H1 (cell line): Measurements from ENCODE around the gene UBE2E3. TPM values are rescaled to one million over a fixed set of nuclear protein-coding genes. Genes with fewer than 3 reads are reported as not detected.

Source experiments
- CBX8 ChIP-seq: fragments of 300-800, 300-1000 bp; sonication (generic); IDR thresholded peaks from 2 replicates; pipeline ENCODE4 v1.7.1; 2016; ENCODE audit warnings: low read depth, low read length, borderline replicate concordance
- EZH2 ChIP-seq: fragments of 200-600 bp; sonication (generic); IDR thresholded peaks from 2 replicates; pipeline ENCODE4 v1.7.1; 2012; ENCODE audit warnings: low read depth, mild to moderate bottlenecking, moderate library complexity, low read length, inconsistent platforms; ENCODE audit not compliant: severe bottlenecking
- GTF2F1 ChIP-seq: IDR thresholded peaks from 2 replicates; pipeline ENCODE4 v1.6.1; 2012; ENCODE audit warnings: low read depth, low read length, improper control_type of control experiment, borderline replicate concordance
- HDAC2 ChIP-seq, 2 experiments: fragments of 300-600 bp in 1 of 2; sonication (generic) in 1 of 2; IDR thresholded peaks; 2 replicates each; pipeline ENCODE4 v1.6.1; 2011 to 2012; ENCODE audit warnings: low read depth in 2 of 2, low read length in 2 of 2, mild to moderate bottlenecking in 2 of 2, moderate library complexity in 2 of 2, borderline replicate concordance in 1 of 2, inconsistent platforms in 1 of 2
- NANOG ChIP-seq: IDR thresholded peaks from 2 replicates; pipeline ENCODE4 v1.6.1; 2011; ENCODE audit warnings: low read length, low read depth, mild to moderate bottlenecking, inconsistent platforms; ENCODE audit not compliant: insufficient read depth, poor library complexity, severe bottlenecking
- SAP30 ChIP-seq: fragments of 300-600 bp; sonication (generic); IDR thresholded peaks from 2 replicates; pipeline ENCODE4 v1.7.1; 2012; ENCODE audit warnings: low read length, moderate library complexity, mild to moderate bottlenecking, inconsistent platforms; ENCODE audit not compliant: insufficient read depth, insufficient replicate concordance
- SIN3A ChIP-seq, 2 experiments: IDR thresholded peaks in 1 of 2; conservative IDR thresholded peaks in 1 of 2; 2 replicates each; pipeline ENCODE4 v1.6.1; 2011 to 2012; ENCODE audit warnings: low read length in 2 of 2, improper control_type of control experiment in 1 of 2, low read depth in 1 of 2, mild to moderate bottlenecking in 1 of 2
- SIX5 ChIP-seq: IDR thresholded peaks from 2 replicates; pipeline ENCODE4 v1.6.1; 2011; ENCODE audit warnings: mild to moderate bottlenecking, low read depth, low read length
- SP4 ChIP-seq: IDR thresholded peaks from 2 replicates; pipeline ENCODE4 v1.6.1; 2012; ENCODE audit warnings: low read length, inconsistent platforms
- polyA plus RNA-seq, 7 experiments: library from polyadenylated mRNA; depleted of rRNA in 3 of 7; stranded (reverse) in 5 of 7; unstranded in 2 of 7; fragments of >200 nt in 5 of 7; fragments of 200-250 nt in 2 of 7; gene quantifications; 1 replicate in 5 of 7; 2 replicates in 1 of 7; 4 replicates in 1 of 7; pipeline versions ENCODE4 v1.2.1 to v1.2.3, GENCODE V29; 2011 to 2013; ENCODE audit warnings: missing spikeins in 2 of 7, mixed read lengths in 2 of 7
- total RNA-seq: library from RNA; stranded (reverse); fragmentation: NEBNext Ultra II Directional; extraction: Animal tissue kit (Norgen Biotek cat#: 25700); gene quantifications from 2 replicates; pipeline ENCODE4 v1.2.1, GENCODE V29; 2021

Gene UBE2E3
- total and polyA plus RNA-seq, 2 of the 8 experiments (the other 6 are each of a cell fraction or from before 2014, with no cell fraction given) = 106 to 132 TPM

- TF ChIP-seq NANOG (no peak), GTF2F1 (no peak), SP4 (no peak), EZH2 (no peak), SIX5 (no peak), SIN3A (conservative IDR thresholded peaks at IDR 0.05 in 1 of 2, IDR thresholded peaks at IDR 0.05 in 1 of 2; ENCODE audit: low read depth in 1 of 2, low read length in 2 of 2) (no peak), HDAC2 (IDR thresholded peaks at IDR 0.05; ENCODE audit: borderline replicate concordance in 1 of 2, low read depth in 2 of 2, low read length in 2 of 2) (no peak), CBX8 (no peak), SAP30 (no peak)
These were observed 26.9 kb downstream of the UBE2E3 start (continued) for GRCh38 chr2:181007086-181007837.
